Dedifferentiated amniotic fluid mesenchymal stem cell (primary cell): ENCODE results near the gene MYOM3.

ENCODE experiments used
- DNase-seq: peaks from one replicate; pipeline ENCODE4 v3.0.0-alpha.2; 2016; ENCODE audit errors: extremely low spot score

MYOM3 gene

GRCh38 chr1:24114753-24115152 lies 2.8 kb upstream of the MYOM3 start:
- no peak for DNase-seq

- no peak for DNase-seq
These were observed 1.7 kb upstream of the MYOM3 start for GRCh38 chr1:24113641-24114033.

DNA sequence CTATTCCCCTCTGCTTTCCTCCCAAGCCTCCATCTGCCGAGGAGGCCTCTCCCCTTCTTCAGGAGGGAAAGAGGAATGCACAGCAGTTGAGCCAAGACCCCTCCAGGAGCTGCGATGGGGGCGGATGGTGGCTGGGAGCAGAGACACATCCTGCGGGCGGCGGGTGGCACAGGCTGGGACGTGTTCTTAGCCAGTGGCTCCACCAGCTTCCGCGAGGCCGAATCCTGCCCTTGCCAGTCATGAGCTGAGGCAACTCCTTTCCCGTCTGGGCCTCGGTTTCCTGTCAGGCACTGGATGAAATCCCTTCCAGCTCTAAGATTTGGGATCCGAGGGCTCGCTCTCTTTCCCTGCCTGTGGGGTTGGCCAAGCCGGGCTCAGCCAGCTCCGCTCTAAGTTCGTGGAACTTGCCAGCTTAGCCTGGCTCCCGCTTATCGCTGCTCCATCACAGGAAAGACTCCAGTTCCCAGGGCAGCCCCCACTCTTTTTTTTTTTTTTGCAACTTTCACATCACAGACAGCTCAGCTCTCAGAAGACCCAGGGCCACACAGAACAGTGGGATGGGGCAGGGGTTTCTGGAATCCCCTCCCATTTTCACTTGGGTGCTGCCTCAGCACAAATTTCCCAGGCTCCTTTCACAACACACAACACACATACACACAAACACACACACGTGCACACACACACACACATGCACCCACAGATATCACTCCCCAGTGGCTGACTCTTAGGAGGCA lies 506 bp downstream of the MYOM3 start:
- no peak for DNase-seq

- no peak for DNase-seq
These were observed 1.2 kb downstream of the MYOM3 start for GRCh38 chr1:24110642-24111261.

DNA sequence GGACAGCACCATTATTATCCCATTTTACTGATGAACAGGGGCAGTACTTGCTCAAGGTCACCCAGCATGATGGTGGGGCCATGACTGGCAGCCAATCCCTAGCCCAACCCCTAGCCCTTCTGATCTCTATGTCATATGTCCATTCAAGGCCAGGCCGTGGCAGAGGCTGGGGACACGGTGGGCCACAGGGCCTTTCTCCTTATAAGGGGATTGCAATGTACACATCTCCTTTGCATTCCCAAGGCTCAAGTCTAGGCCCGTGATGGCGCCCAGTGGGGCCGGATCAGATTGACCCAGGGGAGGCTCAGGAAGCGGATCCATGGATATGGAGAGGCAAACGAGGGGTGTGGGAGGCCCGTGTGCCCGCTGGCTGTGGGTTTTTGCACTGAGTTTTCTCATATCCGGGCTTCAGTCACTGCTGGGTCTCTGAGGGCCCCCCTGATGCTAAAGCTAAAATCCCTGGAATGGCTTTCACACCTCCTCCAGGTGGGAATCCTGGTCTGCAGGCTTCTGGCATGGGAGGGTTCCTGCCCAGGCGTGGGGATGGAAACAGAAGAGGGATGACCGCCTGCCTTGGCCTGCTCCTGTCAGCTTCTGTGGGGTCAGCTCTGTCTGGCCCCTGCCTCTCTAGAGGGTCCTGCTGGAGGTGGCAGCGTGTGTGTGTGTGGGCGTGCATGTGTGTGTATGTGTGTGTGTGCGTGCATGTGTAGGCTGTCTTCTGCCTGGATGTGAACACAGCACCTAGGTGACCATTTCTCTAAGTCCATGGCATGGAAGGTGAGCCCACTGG lies 2.1 kb downstream of the MYOM3 start:
- no peak for DNase-seq

GRCh38 chr1:24109166-24109483 lies 2.8 kb downstream of the MYOM3 start:
- no peak for DNase-seq

DNA sequence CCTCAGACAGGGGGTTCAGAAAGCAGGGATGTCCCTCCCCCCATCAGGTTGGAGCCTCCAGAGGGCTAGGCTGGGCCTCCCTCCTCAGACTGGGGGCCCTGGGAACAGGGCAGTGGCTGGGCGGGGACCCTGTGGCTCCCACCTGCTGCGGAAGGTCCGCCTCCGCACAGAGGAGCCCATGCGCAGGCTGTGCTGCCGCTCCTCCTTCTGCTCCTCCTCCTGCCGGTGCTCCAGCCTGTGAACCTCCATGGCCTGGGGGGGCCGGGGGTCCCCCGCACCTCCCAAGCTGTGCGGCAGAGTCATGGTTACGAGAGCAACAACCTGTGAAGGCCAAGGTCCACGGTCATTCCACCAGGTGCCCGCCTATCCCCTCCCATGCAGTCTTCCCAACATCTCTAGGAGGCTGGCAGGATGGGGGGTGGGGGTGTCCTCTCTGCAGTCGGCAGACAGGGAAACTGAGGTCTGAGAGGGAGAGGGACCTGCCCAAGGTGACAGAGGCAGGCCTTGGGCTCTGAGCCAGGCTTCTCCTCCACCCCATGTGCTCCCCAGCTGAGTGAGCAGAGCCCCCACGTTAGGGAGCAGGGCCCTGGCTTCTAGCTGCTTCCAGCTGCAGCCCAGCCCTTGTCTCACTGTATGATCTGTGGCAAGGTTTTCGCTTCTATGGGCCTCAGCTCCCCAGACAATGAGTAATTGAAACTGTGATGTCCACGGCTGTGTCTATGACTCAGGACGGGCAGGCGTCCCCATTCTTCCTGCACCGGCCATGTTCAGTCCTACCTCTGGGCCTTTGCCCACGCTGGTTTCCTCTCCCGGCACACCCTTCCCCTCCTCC lies 3.4 kb downstream of the MYOM3 start:
- no peak for DNase-seq

DNA sequence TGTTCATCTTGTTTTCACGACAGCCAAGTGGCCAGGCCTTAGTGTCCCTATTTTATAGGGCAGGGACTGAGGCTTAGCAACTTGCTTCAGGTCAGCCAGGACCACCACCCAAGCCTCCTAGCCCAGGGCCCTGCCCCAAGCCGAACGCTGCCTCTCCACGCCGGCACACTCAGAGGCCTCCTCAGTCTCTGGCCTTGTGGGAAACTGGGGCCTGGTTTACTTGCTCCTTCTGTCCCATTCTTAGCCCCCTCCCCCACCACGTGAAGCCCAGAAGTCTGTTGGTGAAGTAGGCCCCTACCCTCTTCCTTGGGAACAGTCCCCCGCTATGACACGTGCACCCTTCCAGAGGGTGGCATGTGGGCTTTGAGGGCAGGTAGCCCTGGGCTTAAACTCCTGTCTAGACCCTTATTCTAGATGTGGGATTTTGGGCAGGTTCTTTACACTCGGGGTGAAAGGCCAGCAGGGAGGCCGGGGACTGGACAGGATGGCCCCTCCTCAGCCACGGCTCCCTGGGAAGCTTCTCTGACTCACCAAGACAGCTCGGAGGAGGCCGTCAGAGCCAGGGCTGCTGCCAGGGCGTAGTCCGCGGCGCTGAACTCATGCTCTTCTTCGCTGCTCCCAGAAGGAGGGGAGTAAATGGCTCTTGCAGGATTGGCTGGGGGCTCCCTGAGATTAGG lies 4.3 kb downstream of the MYOM3 start:
- no peak for DNase-seq

- DNase-seq = no peak
These were observed 6.4 kb downstream of the MYOM3 start for GRCh38 chr1:24105368-24106160.

- no peak for DNase-seq
These were observed 7.1 kb downstream of the MYOM3 start for GRCh38 chr1:24104854-24105253.

DNA sequence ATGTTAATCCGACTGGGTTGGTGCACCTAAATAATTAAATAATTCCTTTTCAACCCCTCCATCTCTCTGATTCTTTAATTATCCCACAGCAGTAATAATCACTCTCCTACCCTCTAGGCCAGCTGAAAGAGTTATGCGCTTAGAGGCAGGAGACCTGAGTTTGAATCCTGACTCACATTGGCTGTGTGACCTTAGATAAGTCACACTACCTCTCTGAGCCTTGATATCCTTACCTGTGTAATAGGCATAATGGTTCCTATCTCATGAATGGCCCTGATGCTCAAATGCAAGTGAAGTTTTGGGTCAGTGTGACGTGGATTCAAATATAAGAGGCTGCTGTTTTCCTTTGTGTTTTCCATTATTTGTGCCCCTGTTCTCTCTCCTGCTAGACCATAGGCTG lies 8.1 kb downstream of the MYOM3 start:
- no peak for DNase-seq

- DNase-seq = no peak
These were observed 8.5 kb downstream of the MYOM3 start for GRCh38 chr1:24103408-24103807.

- DNase-seq = no peak
These were observed 9.0 kb downstream of the MYOM3 start for GRCh38 chr1:24102961-24103360.

DNA sequence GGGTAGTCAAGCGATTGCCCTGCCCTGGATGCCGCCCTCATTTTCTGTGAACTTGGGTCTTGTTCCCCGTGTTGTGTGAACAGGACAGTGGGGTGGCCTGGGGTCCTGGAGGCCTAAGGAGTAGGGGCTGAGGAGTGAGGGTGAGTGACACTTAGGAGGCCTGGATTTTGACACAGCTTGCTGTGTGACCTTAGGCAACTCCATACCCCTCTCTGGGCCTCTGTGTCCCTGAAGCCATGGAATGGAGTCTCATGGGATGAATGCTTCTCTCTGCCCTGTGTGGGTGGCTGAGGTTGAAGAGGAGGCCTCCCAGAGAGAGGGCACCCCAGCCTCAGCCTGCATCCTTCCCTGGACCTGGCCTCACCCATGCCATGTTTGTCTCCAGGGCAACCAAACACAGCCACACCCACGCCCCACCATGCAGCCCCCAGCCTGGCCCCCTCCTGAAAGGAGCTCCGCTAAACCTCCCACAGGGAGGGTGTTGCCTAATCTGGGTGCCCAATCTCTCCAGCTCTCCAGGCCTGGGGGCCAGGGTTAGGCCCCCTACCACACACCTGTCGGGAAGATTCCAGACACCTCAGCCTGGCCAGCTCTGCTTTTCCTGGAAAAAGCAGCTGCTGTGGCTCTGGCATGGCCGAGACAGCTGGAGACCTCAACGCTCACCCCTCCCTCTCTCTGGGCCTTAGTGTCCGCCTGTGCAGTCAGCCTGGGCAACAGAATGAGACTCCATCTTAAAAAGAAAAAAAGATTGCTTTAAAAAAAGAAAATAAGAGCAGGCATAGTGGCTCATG lies 9.9 kb downstream of the MYOM3 start:
- no peak for DNase-seq

DNA sequence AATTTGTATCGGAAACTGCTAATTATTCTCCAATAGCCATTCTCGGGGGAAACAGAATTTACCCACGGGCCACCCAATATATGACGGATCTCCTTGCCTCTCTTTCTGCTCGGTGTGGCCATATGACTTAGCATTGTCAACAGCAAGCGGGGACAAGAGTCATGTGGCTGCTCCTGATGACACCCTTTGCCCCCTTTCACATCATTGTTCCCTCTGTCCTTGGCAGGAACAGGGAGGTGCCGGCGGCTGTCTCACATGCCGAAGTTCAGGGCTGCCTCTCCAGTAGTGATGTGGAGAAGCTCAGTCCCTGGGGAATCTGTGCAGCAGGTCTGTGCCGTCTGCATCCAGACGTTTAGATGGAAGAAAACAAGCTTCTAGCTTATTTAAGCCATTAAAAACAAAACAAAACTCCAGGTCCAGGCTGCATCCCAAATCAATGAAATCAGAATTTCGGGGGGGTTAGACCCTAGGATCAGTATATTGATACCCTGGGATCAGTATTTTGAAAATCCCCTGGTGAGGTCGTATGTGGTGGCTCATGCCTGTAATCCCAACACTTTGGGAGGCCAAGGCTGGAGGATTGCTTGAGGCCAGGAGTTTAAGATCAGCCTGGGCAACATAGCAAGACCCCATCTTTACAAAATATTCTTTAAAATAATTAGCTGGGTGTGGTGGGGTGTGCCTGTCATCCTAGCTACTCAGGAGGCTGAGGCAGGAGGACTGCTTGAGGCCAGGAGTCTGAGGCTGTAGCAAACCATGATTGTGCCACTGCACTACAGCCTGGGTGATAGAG lies 10.8 kb downstream of the MYOM3 start:
- no peak for DNase-seq

DNA sequence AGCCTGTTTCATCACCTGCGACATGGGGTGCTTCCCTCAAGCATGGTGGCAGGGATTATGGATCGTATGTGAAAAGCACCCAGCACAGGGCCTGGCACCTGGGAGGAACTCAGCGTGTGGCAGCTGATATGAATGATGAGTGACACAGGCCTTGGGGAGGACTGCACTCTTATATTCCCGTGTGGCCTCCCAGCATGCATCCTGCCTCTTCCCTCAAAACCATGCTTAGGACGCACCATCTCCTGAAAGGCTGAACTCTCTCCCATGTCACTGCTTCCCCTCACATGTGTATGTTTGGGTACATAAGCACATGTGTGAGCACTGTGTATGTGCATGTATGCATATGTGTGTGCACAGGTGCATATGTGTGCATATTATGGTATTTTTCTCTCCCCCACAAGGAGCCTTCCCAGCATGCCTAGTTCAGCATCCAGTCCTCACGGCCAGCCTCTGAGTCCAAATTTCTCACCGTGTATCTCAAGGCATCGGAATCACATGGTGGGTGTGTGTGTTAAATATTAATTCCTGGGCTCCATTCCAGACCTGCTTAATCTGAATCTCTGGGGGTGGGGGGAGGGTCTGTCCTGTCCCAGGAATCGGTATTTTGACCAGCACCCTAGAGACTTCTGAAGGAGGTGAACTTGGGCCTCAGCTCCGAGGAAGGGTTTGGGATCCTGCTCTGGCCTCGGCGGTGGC lies 12.8 kb downstream of the MYOM3 start:
- no peak for DNase-seq

DNA sequence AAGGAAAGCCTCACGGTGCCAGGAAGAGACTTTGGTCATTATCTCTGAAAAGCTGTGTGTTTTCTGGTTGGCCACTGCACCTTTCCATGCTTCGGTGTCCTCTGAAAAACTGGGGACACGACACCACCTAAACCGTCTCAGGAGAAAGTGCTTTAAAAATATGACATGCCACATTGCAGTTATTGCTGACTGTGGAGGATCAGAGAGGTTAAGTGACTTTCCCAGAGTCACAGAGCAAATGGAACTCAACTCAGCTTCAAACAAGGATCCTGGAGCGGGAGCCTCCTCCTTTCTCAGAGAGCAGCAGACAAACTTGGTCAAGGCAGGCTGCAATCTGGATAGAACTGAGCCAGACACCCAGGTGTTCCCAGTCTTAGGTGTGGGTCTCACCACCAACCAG lies 13.8 kb downstream of the MYOM3 start:
- DNase-seq = no peak

DNA sequence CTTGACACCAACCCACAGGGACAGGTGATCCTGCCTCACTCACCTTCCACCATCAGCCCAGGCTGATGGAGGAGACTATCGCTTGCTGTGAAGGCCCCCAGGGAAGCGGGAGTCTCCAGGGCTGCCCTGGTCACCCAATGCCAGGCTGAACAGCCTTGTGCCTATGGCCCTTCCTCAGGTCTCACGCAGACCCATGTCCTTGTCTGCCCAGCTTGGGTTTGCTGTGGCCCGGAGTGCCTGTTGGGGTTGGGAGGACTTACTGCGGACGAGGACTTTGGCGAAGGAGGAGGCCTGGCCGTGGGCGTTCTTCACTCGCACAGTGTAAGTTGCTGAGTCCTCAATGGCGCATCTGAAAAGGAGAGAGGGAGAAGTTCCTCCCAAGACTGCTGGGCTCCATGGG lies 14.3 kb downstream of the MYOM3 start:
- no peak for DNase-seq

DNA sequence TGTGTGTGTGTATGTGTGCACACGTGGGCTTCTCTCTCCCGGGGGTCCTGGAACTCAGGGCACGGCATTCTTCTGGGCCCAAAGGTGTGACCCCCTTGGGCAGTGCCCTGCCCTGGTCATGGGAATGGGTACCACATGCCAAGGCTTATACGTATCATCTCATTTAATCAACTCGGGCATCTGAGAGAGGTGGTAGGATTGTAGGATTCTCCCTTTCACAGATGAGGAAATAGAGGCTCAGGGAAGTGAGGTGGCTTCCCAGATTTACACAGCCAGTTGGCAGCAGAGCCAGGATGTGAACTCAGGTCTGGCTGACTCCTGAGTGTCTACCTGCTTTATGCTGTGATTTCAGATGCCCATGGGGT lies 15.2 kb downstream of the MYOM3 start:
- DNase-seq = no peak
